HG03571 (cell line): ENCODE results near the gene ARHGDIB.
A peak's percentile ranks its signal among the peaks of the same experiment; 100 is the strongest.

ENCODE experiments used
- ATAC-seq: cut with Tn5 transposase; IDR thresholded peaks from one replicate; pipeline ENCODE4 v1.9.1; 2021; ENCODE audit not compliant: unreplicated experiment

Gene ARHGDIB

GRCh38 chr12:14957551-14958168 lies 3.7 kb downstream of the ARHGDIB start:
- no peak for ATAC-seq

DNA sequence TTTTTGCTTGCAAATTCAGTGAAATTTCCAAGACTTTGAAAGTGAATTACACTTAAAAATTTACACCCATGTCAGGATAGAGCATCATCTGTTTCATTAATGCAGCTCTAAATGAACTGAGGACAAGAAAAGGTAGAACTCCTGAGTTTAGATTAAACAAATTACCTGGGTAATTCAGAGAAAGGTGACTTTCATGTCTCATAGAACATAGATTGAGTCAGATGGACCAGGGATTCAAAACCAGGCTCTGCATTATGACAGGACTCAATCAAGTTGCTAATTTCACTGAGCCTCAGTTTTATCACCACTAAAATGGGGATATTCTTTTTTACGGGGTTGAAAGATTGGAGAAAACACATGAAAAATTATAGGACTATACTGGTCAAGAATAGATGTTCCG lies 4.5 kb downstream of the ARHGDIB start:
- no peak for ATAC-seq

DNA sequence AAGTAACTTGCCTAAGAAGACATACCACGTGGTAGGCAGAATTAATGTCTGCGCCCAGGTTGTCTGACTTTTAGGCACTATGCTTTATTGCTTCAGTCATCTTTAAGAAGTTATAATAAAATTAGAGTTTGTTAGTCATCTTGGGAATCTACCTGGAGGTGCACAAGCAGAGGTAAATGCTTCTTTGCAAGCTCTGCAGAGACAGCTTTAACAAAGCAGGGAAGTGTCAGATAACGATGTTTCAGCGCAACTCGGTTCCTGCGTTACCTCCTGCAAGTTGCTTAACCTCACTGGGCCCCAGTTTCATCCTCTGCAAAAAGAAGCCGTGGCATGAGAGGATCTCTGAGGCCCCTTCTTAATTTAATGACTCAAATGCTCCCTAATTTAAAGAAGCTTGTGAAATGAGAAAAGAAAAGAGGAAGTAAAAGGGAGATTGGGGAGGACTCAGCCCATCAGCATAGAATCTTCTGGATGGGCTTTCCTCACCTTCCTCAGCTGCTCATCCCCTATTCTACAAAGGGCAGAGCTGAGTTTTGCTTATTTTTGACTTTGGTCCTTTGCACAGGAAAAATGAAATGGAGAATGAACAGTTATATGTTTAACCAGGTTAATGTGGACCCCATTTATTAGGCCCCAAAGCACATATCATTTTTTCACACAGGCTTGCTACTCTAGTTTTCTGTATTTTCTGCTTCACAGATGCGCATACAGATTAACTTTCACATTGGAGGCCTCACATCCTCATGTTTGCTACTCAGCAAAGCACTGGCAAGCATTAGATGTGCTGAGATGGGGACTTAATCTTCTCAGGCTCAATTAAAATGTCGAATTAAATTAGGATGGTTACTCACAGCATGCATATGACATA lies 5.1 kb downstream of the ARHGDIB start:
- ATAC-seq = peak; percentile 31

DNA sequence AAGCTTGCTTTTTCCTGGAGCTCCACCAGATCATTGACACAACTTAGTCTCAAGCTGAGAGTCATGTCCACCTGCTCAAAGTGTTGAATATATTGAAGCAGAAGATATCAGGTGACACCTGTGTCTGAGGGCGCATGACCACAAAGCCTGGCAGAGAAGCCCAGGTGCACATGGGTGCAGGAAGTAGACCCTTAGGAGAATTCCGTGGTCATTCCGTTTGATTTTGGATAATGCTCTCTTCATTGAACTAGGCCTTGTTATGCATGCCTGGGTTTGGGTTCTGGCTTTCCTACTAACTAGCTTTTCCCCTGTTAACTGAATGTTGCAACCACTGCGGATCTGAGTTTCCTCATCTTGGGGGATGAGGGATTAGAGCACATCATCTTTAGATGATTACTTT lies 7.1 kb downstream of the ARHGDIB start:
- no peak for ATAC-seq

DNA sequence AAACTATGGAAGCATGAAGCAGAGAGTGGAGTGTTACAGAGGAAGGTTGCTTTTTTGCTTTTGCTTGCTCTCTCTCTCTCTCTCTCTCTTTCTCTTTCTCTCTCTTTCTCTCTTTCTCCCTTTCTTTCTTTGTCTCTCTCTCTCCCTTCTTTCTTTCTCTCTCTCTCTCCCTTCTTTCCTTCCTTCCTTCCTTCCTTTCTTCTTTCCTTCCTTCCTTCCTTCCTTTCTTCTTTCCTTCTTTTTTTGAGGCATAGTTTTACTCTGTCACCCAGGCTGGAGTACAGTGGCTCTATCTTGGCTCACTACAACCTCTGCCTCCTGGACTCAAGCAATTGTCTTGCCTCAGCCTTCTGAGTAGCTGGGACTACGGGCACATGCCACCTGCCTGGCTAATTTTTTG lies 7.6 kb downstream of the ARHGDIB start:
- ATAC-seq = no peak

GRCh38 chr12:14952299-14952921 lies 9.0 kb downstream of the ARHGDIB start:
- ATAC-seq = peak; percentile 56

DNA sequence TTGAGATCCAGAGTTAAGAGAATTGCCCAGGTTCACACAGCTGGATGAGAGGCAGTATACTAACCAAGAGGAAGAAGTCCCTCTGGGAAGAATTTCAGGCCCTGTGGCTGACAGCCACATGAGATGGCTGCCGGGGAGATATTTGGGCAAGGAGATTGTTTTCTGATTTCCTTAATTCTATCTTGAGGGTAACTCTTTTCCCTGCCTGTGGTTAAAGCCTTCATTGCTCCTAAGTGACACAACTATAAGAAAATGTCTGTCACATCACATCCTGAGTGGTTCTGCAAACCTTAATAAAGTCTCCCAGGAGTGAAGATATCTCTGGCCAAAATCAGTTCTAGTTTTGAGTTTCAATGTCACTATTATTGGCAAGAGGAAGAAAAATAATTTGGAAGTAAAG lies 9.6 kb downstream of the ARHGDIB start:
- no peak for ATAC-seq

GRCh38 chr12:14950982-14951746 lies 10.2 kb downstream of the ARHGDIB start:
- no peak for ATAC-seq

- ATAC-seq = no peak
Measured at GRCh38 chr12:14950421-14950820, 11.0 kb downstream of the ARHGDIB start.

- no peak for ATAC-seq
Measured at GRCh38 chr12:14949631-14950030, 11.8 kb downstream of the ARHGDIB start.

- ATAC-seq = peak; percentile 87
Measured at GRCh38 chr12:14948672-14949071, 12.7 kb downstream of the ARHGDIB start.

GRCh38 chr12:14946861-14947260 lies 14.5 kb downstream of the ARHGDIB start:
- no peak for ATAC-seq

DNA sequence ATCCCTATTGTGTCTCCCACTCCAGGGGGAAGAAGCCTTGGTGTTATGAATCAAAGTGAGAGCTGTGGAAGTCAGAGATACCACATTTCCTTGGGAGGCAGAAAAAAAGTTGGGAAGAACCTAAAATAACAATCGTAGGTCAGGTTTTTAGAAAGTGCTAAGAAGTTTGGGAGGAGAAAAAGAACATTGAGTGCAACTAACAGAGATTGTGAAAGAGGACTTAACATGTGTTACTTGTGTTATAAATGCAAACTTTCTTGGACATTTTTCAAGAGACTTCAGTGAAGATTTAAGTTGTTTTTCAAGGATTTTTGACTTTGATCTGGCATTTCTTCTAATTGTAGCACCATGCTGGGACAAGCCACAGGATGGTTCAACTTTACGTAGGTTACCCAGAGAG lies 15.2 kb downstream of the ARHGDIB start:
- no peak for ATAC-seq

- no peak for ATAC-seq
Measured at GRCh38 chr12:14942196-14942931, 19.0 kb downstream of the ARHGDIB start.

GRCh38 chr12:14941369-14941768 lies 20.0 kb downstream of the ARHGDIB start:
- ATAC-seq = no peak

- no peak for ATAC-seq
Measured at GRCh38 chr12:14938301-14938700, 23.1 kb downstream of the ARHGDIB start, which contains the start of gene ERP27. Gene ERP27, minus strand, starts transcription at chr12:14938537. Its CDS starts 29 bp downstream, at chr12:14938508.

DNA sequence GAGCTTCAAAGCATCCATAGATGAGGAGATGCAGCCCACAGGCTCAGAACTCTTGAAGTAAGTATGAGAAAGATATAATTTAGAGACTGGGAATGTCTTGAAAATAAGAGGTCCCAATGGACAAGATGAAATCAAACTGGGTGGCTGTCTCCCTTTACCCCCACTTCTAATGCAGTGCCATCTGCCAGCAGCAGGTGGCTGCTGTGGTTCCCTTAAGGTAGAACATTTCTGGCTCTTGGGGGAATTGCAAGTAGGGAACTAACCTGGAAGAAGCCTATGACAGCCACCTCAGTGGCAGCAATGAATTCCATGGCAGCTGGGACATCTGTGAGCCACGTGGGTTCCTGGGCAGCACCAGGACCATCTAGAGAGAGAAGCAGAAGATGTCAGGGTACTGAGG lies 23.7 kb downstream of the ARHGDIB start:
- ATAC-seq = peak; percentile 48

DNA sequence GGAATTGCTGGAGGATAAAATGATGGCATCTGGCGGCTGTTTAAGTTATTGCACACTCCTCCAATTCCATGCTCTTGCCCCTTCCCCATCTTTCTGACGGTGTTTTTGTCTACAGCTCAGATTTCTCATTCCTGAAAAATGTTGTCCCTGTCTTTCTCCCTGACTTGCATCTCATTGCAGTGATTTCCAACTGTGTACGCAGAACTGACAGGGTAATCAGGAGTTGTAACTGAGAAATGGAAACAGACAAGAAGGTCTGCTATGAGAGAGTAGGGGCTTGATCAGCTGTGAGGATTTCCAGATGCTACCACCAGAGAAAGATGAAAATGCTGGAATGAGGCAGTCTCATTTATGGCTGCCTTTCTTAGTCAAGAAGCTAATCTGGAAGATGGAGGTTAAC lies 24.4 kb downstream of the ARHGDIB start:
- ATAC-seq = no peak

- no peak for ATAC-seq
Measured at GRCh38 chr12:14936224-14936861, 25.1 kb downstream of the ARHGDIB start.

DNA sequence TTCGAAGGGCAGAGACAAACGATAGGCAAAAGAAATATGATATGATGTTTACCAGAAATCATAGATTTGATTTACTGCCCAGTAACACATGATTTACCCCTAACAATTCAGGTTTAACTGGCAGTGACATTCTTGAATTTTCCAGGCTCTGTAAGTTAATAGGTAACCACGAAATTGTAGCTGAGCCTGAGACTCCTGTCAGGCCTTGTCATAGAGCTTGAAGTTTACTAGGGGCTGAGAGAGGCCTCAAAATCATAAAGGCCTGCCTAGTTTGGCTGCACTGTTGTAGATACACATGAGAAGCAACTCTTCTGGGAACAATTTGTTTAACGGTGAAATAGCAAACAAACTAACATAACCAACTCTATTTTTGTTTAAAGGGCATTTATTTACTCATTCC lies 26.4 kb downstream of the ARHGDIB start:
- ATAC-seq = no peak
